ENCODE results near the gene KRTAP5-9. TPM values are rescaled to one million over a fixed set of nuclear protein-coding genes. Genes with fewer than 3 reads are reported as not detected.

The KRTAP5-9 gene
- total and polyA plus RNA-seq, 2 of the 8 experiments (the other 6 are each of a cell fraction or from before 2014, with no cell fraction given): 0.11 TPM; not detected in 1

- TF ChIP-seq CHD7 (IDR thresholded peaks at IDR 0.05; ENCODE audit: insufficient replicate concordance, low read length) (no peak), KDM4A (IDR thresholded peaks at IDR 0.05; ENCODE audit: low read depth, low read length, severe bottlenecking) (no peak), PHF8 (conservative IDR thresholded peaks at IDR 0.05; ENCODE audit: low read depth, low read length) (no peak), BRCA1 (IDR thresholded peaks at IDR 0.05; ENCODE audit: low read depth, low read length) (no peak), SP4 (IDR thresholded peaks at IDR 0.05; ENCODE audit: low read length) (no peak), JUN (IDR thresholded peaks at IDR 0.05; ENCODE audit: low read depth, low read length) (no peak), TCF12 (IDR thresholded peaks at IDR 0.05; ENCODE audit: low read depth, low read length) (no peak), GTF2F1 (IDR thresholded peaks at IDR 0.05; ENCODE audit: borderline replicate concordance, low read depth, low read length) (no peak)
Observed at GRCh38 chr11:71565263-71565662, 17.0 kb downstream of the KRTAP5-9 start, which contains the start of gene KRTAP5-10 (continued).

Data from H1 (cell line).